NCI-H2171 (cell line): Measurements from ENCODE around the gene DNAJC3.
"Not testable (repeated sequence)": the region's sequence is repeated elsewhere in the genome, so short reads cannot be mapped to it uniquely, and the experiment has no call there.

Experiments used
- DNase-seq: peaks from one replicate; lab custom pipeline; 2025; lab: John Stamatoyannopoulos, UW

The DNAJC3 gene

GRCh38 chr13:95676105-95676761 lies 706 bp upstream of the DNAJC3 start:
- DNase-seq: peak; percentile 48

DNA sequence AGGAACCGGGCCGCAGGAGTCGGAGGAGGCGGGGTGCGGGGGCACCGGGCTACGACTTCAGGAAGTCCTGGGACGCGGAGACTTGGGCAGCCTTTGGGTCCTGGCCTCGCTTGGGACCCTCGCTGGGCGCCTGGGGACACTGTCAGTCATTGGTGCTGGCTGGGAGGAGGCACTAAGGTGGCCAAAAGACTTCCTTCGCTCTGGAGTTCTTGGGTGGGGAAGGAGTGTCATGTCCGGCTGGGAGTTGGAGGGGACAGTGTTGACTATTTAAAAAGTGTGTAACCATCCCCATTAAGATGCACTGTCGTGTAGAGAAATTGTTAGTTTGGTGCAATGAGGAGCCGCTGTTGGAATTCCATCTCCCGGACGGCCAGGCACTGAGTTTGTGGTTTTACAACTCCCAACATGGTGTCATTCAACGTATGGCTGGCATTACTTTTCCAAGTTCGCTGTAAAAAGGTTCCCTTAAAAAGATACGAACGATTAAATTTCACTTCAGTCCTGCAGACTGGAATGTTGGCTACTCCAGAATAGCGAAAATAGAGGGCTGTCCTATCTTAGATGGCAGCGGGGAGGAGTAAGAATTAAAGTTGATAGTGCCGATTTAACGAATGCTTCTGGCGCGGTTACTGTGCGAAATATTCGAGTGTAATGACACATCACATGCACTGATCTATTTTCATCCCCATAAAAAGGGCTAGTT lies 776 bp downstream of the DNAJC3 start:
- DNase-seq: no peak

DNA sequence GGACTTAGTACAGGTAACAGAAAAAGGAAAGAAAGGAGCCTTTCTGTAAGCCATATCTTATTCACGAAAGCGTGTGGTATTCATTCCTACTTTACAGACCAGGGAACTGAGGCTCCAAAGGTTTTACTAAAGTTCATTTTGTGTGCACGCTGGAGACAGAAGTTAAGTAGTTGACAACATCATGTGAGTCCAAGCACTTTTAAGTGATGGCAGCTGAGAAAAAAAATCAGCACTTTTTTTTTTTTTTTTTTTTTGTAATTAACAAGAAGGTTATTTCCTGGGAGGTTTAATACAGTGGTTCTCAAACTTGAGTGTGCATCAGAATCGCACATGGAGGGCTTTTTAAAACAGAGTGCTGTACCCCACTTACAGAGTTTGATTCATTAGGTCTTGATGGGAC lies 2.0 kb downstream of the DNAJC3 start:
- DNase-seq: no peak

DNA sequence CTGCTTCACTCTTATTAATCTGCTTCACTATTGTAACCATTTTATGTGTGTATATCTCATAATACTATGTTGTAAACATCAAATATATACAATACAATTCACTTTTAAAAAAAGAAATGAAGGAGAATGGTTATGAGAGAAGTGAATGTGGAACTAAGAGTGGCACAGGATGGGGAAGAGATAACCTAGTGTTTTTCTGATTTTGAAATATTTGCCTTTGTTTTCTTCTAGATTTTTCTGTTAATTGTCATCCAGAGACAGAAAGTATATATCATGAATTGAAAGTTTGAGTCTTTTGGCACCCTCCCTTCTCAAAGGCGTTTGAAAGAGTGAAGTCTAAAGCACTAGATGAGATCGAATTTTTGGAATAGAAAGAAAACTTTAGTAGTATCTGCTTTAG lies 2.8 kb downstream of the DNAJC3 start:
- no peak for DNase-seq

DNA sequence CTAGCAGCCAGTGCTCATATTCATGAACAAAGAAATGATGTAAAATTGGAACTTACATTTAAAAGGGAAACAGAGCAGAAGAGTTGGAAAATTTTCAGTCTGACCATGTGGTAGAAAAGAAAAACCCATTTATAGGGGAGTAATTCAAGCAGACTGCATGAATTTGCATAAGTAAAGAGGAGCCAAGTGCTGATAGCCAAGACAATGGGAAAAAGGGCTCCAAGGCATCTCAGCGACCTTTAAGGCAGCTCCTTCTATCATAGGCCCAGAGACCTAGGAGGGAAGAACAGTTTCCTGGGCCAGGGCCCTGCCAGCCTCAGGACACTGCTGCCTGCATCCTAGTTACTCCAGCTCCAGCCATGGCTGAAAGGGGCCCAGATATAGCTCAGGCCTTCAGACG lies 7.5 kb downstream of the DNAJC3 start:
- no peak for DNase-seq

GRCh38 chr13:95684960-95685359 lies 8.0 kb downstream of the DNAJC3 start:
- not testable (repeated sequence) for DNase-seq

DNA sequence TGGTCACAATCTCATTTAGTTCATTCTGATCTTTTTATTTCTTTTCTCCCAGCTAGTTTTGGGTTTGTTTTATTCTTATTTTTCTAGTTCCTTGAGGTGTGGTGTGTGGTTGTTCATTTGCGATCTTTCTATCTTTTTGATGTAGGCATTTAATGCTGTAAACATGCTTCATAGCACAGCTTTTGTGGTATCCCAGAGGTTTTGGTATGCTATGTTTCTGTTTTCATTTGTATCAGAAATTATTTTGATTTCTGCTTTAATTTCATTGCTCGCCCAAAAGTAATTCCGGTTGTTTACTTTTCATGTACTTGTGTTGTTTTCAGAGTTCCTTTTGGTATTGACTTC lies 12.6 kb downstream of the DNAJC3 start:
- no peak for DNase-seq

GRCh38 chr13:95690986-95691385 lies 14.0 kb downstream of the DNAJC3 start:
- DNase-seq: not testable (repeated sequence)

DNA sequence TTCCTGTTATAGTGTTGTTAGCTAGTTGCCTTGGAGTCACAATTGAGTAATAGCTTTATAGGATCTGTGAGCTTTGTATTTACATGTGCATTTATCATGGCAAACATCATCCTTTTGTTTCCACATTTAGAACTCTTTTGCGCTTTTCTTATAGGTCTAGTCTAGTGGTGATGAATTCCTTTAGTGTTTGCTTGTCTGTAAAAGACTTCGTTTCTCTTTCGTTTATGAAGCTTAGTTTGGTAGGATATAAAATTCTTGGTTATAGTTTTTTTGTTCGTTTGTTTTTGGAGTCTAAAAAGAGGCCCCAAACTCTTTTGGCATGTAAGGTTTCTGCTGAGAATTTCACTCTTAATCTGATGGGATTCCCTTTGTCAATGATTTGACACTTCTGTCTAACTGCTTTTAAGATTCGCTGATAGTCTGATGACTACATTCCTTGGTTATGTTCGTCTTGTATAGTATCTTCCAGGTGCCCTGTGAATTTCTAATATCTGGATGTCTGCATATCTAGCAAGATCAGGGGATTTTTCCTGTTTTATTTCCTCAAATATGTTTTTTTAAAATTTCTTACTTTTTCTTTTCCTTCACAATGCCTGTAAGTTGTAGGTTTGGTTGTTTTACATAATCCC lies 20.2 kb downstream of the DNAJC3 start:
- no peak for DNase-seq

DNA sequence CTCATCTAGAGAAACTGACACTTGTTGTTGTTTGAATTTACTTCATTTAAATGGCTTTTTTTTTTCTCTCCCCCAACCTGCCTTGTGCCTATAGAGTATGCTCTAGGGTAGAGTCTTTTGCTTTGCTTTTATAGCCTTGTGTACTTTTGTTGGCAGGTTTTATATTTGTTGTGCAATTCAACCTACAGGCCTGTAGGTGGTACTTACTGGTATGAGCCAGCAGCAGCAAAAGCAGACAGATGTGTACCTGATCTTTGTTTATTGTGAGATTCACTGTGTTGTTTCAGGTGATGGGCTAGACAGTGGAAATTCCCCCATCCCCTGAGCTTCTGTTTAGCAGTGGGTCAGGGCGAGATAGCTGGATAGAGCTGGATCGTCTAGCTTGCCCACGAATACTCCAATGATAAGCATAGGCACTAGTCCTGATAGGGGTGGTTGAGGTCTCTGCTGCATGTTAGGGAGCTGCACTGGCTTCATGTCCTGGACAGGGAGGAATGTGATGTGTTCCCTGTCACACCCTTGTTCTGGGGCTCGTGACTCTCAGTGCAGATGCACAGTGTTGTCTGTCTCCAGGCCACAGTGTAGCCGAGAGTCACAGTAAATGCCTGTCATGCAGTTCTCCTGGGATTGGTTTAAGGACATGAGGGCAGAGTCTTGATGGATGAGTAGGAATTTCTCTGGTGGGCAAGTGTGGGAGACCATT lies 21.3 kb downstream of the DNAJC3 start:
- no peak for DNase-seq

- no peak for DNase-seq
Measured at GRCh38 chr13:95703576-95703975, 26.6 kb downstream of the DNAJC3 start.

DNA sequence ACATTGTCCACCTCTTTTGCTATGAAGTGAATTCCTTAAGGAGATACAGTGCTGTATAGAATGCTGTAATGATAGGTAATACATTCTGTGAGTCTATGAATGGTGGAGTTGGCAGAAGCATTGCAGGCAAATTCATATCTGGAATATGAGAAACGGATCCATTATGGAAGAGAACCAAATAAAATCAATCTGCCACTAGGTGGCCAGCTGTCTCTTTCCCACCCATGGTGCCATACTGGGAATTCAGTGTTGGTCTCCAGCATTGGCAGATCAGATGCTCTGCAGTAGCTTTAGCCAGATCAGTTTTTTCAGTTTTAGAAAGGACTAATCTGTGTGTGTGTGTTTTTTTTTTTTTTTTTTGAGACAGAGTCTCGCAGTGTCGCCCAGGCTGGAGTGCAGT lies 27.6 kb downstream of the DNAJC3 start:
- DNase-seq: no peak

DNA sequence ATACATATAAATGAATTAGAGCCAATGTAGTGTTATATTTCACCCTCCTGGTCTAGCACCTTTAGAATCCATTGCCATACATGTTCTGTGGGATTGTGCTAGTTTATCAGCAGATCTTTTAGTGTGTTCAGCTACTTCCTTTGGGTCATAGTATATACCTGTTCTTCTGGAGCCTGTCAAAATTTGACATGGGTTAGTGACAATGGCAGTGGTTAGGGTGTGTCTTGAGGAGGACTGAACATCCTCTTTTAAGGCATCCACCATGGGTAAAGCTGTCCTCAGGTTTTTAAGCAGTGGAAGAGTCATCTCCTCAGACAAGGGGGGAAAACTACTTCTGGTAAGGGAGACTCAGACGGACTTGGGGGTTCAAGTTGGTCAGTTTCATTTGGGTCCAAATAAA lies 29.4 kb downstream of the DNAJC3 start:
- no peak for DNase-seq

DNA sequence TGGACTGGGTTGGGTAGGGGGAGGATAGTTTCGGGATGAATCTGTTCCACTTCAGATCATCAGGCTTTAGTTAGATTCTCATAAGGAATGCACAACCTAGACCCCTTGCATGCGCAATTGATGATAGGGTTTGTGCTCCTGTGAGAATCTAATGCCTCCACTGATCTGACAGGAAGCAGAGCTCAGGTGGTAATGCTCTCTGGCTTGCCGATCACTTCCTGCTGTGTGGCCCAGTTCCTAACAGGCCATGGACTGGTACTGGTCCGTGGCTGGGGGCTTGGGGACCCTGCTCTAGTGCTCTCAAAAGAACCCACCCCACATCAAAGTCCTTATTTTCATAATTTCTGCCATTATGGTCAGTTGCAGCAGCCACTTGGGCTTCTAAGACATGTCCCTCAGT lies 30.1 kb downstream of the DNAJC3 start:
- DNase-seq: no peak

- no peak for DNase-seq
Measured at GRCh38 chr13:95707442-95708390, 30.8 kb downstream of the DNAJC3 start.

GRCh38 chr13:95708391-95708774 lies 31.4 kb downstream of the DNAJC3 start:
- no peak for DNase-seq

GRCh38 chr13:95708811-95709500 lies 32.0 kb downstream of the DNAJC3 start:
- no peak for DNase-seq

DNA sequence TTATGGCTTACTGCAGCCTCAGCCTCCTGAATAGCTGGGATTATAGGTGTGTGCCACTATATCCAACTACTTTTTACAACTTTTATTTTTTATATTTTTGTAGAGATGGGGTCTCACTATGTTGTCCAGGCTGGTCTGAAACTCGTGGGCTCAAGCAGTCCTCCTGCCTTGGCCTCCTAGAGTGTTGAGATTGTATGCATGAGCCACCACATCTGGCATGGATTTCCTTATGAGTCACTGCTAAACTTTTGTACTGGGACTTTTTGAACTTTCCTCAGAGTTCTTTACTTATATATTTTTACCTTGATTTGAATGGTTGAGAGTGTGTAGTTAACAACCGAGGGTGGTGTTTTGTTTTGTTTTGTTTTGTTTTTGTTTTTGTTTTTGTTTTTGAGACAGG lies 33.4 kb downstream of the DNAJC3 start:
- DNase-seq: no peak

- DNase-seq: not testable (repeated sequence)
Measured at GRCh38 chr13:95712846-95713245, 35.9 kb downstream of the DNAJC3 start.

DNA sequence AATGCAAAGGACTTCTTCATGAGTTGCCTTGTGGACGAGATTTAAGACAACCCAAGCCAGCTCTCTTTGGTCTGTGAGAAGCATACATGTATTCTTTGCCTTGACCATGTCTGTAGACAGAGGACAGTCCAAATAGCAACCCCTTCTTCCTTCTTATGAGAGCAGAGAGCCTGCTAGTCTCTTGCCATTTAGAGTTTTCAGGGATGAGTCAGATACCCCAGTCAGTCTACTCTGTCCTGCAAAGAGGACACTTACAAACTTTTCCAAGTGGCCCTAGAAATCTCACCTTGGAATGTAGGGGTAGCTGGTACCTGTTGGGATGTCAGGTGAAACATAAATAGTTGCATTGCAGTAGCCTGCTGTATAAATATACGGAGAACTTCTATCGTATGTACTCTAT lies 36.7 kb downstream of the DNAJC3 start:
- no peak for DNase-seq

DNA sequence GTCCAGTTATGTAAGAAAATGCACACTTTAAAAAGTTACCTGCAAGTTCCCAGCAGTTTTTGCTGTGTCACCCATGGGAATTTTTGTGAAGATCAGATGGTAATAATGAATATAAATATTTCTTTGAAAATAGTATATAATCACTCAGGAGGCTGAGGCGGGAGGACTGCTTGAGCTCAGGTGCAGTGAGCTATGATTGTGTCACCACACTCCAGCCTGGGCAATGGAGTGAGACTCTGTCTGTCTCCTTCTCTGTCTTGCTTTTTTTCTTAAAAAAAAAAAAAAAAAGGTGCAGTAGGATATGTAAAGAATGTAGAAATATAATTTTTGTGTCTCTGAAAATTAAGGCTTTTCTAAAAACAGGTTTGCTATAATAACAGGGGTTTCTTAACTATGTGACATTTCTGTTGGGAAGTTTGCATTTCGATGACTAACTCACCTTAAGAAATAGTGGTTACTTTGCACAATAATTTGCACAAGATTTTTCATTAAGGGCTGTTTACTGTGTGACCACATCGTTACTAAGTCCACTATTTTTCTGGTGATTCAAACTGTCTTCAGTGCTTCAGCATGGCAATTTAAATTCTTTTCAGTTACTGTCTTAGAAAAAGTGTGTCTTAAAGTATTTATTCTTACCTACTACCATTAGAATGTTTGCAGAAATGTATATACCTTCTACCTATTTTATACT lies 37.3 kb downstream of the DNAJC3 start:
- no peak for DNase-seq
